ENCODE results near the gene LRRC26. TPM values are rescaled to one million over a fixed set of nuclear protein-coding genes. Genes with fewer than 3 reads are reported as not detected.

Gene LRRC26
- total RNA-seq, 2 donors from 2014 or later = not detected

GRCh38 chr9:137186385-137186784 is 16.5 kb upstream of the LRRC26 start:
- peaks cover 30 to 39% of the 10 kb centered on the region in 2 donors for H3K4me1 ChIP-seq (ENCODE audit: control insufficient read depth in 1 of 2, low read depth in 2 of 2)
- TF ChIP-seq, protein P1, sequence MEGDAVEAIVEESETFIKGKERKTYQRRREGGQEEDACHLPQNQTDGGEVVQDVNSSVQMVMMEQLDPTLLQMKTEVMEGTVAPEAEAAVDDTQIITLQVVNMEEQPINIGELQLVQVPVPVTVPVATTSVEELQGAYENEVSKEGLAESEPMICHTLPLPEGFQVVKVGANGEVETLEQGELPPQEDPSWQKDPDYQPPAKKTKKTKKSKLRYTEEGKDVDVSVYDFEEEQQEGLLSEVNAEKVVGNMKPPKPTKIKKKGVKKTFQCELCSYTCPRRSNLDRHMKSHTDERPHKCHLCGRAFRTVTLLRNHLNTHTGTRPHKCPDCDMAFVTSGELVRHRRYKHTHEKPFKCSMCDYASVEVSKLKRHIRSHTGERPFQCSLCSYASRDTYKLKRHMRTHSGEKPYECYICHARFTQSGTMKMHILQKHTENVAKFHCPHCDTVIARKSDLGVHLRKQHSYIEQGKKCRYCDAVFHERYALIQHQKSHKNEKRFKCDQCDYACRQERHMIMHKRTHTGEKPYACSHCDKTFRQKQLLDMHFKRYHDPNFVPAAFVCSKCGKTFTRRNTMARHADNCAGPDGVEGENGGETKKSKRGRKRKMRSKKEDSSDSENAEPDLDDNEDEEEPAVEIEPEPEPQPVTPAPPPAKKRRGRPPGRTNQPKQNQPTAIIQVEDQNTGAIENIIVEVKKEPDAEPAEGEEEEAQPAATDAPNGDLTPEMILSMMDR (IDR thresholded peaks at IDR 0.05) = no peak
- ATAC-seq (ENCODE audit: insufficient number of reproducible peaks, low FRiP score, low read depth) (no peak), DNase-seq (ENCODE audit: low spot score) (no peak)
- H3K27me3 ChIP-seq (replicated peaks; ENCODE audit: insufficient read depth) = no peaks in the 10 kb centered on the region
- no peak overlapping the region for H3K4me3 ChIP-seq
- no peaks in the 10 kb centered on the region for H3K9me3 ChIP-seq
- H3K27ac ChIP-seq = no peak overlapping the region
- H3K36me3 ChIP-seq = peaks cover 50% of the 10 kb centered on the region

DNA sequence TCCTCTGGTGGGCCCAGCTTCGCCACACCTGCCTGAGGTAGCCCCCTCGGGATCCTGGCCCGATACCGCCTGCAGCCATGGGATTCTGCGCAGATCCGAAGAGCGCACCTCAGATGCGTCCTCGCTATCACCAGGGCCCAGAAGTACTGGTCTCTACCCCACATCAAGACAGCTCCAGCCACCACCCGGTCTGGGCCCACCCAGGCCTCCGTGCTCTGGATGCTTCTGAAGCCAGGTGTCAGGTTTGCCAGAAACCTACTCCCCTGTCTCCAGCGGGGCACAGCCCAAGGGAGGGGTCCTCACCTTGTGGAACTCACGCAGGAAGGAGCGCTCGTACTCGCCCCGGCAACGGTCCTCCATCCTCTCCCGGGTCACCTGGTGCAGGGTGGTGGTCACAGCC is 16.1 kb upstream of the LRRC26 start:
- DNase-seq (ENCODE audit: low spot score) = no peak
- no peaks in the 10 kb centered on the region for H3K27me3 ChIP-seq (replicated peaks; ENCODE audit: insufficient read depth)
- H3K36me3 ChIP-seq = peaks cover 50% of the 10 kb centered on the region
- H3K4me3 ChIP-seq = no peak overlapping the region
- TF ChIP-seq, protein P1 (IDR thresholded peaks at IDR 0.05) = no peak
- no peaks in the 10 kb centered on the region for H3K9me3 ChIP-seq
- ATAC-seq (ENCODE audit: insufficient number of reproducible peaks, low FRiP score, low read depth) = no peak
- no peak overlapping the region for H3K27ac ChIP-seq
- H3K4me1 ChIP-seq (ENCODE audit: control insufficient read depth in 1 of 2, low read depth in 2 of 2) = peaks cover 30 to 39% of the 10 kb centered on the region in 2 donors

GRCh38 chr9:137184881-137185660 is 15.2 kb upstream of the LRRC26 start:
- TF ChIP-seq, protein P1 (IDR thresholded peaks at IDR 0.05) = no peak
- no peak overlapping the region for H3K27ac ChIP-seq
- H3K4me1 ChIP-seq (ENCODE audit: control insufficient read depth in 1 of 2, low read depth in 2 of 2) = peaks cover 27 to 31% of the 10 kb centered on the region in 2 donors
- H3K27me3 ChIP-seq (replicated peaks; ENCODE audit: insufficient read depth) = no peaks in the 10 kb centered on the region
- H3K36me3 ChIP-seq = peaks cover 54% of the 10 kb centered on the region
- H3K4me3 ChIP-seq = no peak overlapping the region
- no peak for ATAC-seq (ENCODE audit: insufficient number of reproducible peaks, low FRiP score, low read depth)
- H3K9me3 ChIP-seq = no peaks in the 10 kb centered on the region
- no peak for DNase-seq (ENCODE audit: low spot score)

- H3K36me3 ChIP-seq = peaks cover 59% of the 10 kb centered on the region
- ATAC-seq (ENCODE audit: insufficient number of reproducible peaks, low FRiP score, low read depth) (no peak), DNase-seq (ENCODE audit: low spot score) (no peak)
- no peaks in the 10 kb centered on the region for H3K9me3 ChIP-seq
- TF ChIP-seq, protein P1 (IDR thresholded peaks at IDR 0.05) = no peak
- H3K27me3 ChIP-seq (replicated peaks; ENCODE audit: insufficient read depth) = no peaks in the 10 kb centered on the region
- peaks cover 18 to 21% of the 10 kb centered on the region in 2 donors for H3K4me1 ChIP-seq (ENCODE audit: control insufficient read depth in 1 of 2, low read depth in 2 of 2)
- no peak overlapping the region for H3K4me3 ChIP-seq
- no peak overlapping the region for H3K27ac ChIP-seq
These were observed 14.2 kb upstream of the LRRC26 start for GRCh38 chr9:137183980-137184595.

DNA sequence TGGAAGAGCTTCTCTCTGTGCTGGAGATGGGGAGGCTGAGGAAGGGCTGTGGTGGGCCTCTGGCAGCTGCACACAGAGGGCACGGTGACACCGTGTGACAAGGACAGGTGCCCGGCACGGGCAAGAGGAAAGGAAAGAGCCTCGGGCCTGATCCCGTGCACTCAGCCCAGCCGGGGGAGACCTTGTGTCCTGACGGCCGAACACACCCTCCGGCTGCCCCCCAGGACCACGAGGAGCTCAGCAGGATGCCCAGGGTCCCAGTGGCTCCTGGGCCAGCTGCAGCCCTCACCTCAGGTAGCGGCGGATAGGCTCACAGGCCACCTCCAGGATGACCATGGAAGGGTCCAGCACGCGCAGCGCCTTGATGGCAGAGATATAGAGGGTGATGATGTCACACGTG is 13.0 kb upstream of the LRRC26 start:
- Histone ChIP-seq H3K4me1 (ENCODE audit: control insufficient read depth in 1 of 2, low read depth in 2 of 2) (peaks cover 18 to 21% of the 10 kb centered on the region in 2 donors), H3K36me3 (peaks cover 59% of the 10 kb centered on the region), H3K9me3 (no peaks in the 10 kb centered on the region), H3K27ac (no peak overlapping the region), H3K27me3 (replicated peaks; ENCODE audit: insufficient read depth) (no peaks in the 10 kb centered on the region), H3K4me3 (no peak overlapping the region)
- DNase-seq (ENCODE audit: low spot score) (no peak), ATAC-seq (ENCODE audit: insufficient number of reproducible peaks, low FRiP score, low read depth) (no peak)
- TF ChIP-seq, protein P1 (IDR thresholded peaks at IDR 0.05) = no peak

Data from thoracic aorta (tissue), 2 donors.